Measurements from ENCODE around the gene NOTCH2.

NOTCH2 gene

DNA sequence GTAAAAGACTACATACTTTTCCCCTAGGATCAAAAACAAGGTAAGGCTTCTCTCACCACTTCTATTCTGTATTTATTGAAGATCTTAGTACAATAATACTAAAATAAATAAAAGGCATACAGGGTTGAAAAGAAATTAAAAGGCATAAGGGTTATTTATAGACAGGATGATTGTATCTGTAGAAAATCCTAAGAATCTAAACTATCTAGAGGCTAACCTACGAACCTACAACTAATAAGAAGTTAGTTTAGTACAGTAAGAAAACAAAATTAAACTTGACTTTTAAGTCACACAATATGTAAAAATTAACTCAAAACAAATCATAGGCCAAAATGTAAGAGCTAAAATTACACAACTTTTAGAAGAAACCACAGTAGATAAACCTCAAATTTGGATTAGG is 122.7 kb downstream of the NOTCH2 start:
- TF ChIP-seq, protein P1, sequence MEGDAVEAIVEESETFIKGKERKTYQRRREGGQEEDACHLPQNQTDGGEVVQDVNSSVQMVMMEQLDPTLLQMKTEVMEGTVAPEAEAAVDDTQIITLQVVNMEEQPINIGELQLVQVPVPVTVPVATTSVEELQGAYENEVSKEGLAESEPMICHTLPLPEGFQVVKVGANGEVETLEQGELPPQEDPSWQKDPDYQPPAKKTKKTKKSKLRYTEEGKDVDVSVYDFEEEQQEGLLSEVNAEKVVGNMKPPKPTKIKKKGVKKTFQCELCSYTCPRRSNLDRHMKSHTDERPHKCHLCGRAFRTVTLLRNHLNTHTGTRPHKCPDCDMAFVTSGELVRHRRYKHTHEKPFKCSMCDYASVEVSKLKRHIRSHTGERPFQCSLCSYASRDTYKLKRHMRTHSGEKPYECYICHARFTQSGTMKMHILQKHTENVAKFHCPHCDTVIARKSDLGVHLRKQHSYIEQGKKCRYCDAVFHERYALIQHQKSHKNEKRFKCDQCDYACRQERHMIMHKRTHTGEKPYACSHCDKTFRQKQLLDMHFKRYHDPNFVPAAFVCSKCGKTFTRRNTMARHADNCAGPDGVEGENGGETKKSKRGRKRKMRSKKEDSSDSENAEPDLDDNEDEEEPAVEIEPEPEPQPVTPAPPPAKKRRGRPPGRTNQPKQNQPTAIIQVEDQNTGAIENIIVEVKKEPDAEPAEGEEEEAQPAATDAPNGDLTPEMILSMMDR (IDR thresholded peaks at IDR 0.05; ENCODE audit: insufficient read depth, missing control alignments): no peak
- no peak for DNase-seq (ENCODE audit: insufficient read length, low spot score)
- FAIRE-seq: no peak

DNA sequence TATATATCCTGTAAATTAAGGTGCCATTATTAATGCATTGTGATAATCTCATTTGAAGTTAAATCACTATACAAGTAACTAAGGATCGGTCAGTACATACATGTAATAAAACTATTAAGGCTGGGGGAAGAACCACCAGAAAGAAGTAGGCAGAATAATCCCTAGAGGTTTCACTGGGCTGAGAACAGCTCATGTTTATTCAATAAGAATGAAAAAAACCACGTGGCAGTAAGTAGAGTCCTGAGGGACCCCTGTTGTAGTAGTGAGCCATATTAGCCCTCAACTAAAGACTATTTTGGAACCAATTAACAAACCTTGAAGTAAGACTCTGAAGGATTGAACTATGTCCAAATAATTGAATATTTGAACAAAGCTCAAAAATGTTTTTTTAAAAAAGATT is 126.2 kb downstream of the NOTCH2 start:
- TF ChIP-seq, protein P1 (IDR thresholded peaks at IDR 0.05; ENCODE audit: insufficient read depth, missing control alignments): no peak
- DNase-seq (ENCODE audit: insufficient read length, low spot score) (no peak), FAIRE-seq (no peak)

DNA sequence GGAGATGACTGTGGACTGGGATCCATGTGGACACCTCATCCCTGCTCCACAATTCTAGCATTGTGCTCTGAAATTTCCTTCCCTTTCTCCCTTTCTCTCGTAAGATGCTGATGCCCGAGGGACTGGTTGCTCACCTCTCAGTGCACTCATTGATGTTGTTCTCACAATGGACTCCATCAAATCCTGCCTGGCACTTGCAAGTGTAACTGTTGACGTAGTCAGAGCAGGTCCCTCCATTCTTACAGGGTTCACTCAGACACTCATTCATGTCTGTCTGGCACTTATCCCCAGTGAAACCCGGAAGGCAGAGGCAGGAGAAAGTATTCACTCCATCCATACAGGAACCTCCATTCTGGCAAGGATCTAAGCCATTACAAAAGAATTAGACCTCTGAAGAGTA is 128.1 kb downstream of the NOTCH2 start:
- TF ChIP-seq, protein P1 (IDR thresholded peaks at IDR 0.05; ENCODE audit: insufficient read depth, missing control alignments): no peak
- DNase-seq (ENCODE audit: insufficient read length, low spot score) (no peak), FAIRE-seq (no peak)

DNA sequence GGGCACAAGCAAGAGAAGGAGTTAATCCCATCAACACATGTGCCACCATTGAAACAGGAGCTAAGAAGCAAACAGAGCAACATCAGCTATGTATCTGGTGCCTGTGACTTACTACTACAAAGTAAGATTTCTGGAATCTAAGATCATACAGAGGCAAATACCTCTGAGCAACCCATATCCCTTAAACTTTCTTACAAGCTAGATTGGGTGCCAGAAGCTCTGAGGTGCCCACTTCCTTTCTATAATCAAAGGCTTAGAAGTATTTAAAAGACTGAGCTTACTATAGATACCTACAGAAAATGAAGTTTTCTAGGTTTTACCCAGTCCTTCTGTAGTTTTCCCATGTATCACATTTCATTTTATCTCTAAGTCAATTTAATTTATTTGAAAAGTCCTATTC is 128.8 kb downstream of the NOTCH2 start:
- FAIRE-seq (no peak), DNase-seq (ENCODE audit: insufficient read length, low spot score) (no peak)
- TF ChIP-seq, protein P1 (IDR thresholded peaks at IDR 0.05; ENCODE audit: insufficient read depth, missing control alignments): no peak

DNA sequence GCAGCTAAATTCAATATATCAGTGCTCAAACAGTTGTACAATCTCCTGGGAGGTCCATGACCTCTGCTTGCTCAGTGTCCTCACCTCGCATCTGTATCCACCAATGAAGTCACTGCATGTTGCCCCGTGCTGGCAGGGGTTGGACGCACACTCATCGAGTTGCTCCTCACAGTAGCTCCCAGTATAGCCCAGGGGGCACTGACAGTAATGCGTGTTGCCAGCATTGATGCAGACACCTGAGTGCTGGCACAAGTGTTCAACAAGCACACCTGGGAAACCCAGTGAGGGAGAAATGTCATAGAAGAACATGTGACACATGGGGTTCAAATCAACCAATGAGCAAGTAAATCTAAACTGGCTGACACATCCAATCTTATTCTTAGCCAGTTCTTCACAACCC is 132.3 kb downstream of the NOTCH2 start:
- DNase-seq (ENCODE audit: insufficient read length, low spot score) (no peak), FAIRE-seq (no peak)
- TF ChIP-seq, protein P1 (IDR thresholded peaks at IDR 0.05; ENCODE audit: insufficient read depth, missing control alignments): no peak

DNA sequence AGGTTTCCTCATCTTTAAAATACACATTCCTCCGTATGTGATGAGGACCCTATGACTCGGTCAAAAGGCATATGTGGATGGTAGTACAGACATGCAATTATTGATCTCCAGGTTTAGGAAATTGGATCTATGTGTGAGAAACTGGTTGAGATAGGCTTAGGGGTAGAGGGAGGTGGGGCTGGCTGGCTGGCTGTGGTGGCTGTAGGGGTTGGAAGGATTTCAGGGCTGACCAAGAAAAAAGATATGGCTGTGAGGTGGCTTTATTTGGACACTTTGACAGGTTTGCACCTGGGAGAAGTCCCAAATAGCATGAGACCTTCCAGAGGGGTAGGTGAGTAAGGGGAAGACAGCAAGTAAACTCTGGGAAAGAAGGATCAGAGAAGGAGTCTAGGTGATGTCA is 133.5 kb downstream of the NOTCH2 start:
- no peak for DNase-seq (ENCODE audit: insufficient read length, low spot score)
- FAIRE-seq: no peak
- TF ChIP-seq, protein P1 (IDR thresholded peaks at IDR 0.05; ENCODE audit: insufficient read depth, missing control alignments): no peak

DNA sequence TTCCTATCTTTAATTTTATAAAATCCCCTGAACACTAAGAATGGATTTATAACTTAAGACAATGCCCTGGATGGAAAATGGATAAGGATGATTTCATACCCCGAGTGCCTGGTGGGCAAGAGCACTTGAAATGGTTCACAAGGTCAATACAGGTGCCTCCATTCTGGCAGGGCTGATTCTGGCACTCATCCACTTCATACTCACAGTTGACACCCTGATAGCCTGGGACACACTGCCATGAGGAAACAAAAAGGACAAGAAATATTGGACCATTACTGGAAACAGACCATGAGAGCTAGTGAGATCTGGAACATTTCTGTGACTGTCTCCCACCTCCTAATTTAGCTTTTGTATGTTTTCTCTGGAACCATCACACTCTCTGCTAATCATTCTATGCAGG is 134.1 kb downstream of the NOTCH2 start:
- DNase-seq (ENCODE audit: insufficient read length, low spot score): no peak
- TF ChIP-seq, protein P1 (IDR thresholded peaks at IDR 0.05; ENCODE audit: insufficient read depth, missing control alignments): no peak
- FAIRE-seq: no peak

All from D721Med (cell line).